ENCODE measurements around the gene ADCY1.

The ADCY1 gene

GRCh38 chr7:45594745-45595535 is 20.8 kb downstream of the ADCY1 start:
- DNase-seq, result no peak

GRCh38 chr7:45595809-45596664 is 21.9 kb downstream of the ADCY1 start:
- no peak for DNase-seq

GRCh38 chr7:45596665-45597095 is 22.5 kb downstream of the ADCY1 start:
- no peak for DNase-seq

GRCh38 chr7:45597286-45597984 is 23.3 kb downstream of the ADCY1 start:
- DNase-seq, result no peak

GRCh38 chr7:45598886-45599520 is 24.8 kb downstream of the ADCY1 start:
- no peak for DNase-seq

GRCh38 chr7:45599851-45600706 is 25.9 kb downstream of the ADCY1 start:
- DNase-seq, result no peak

GRCh38 chr7:45601094-45601493 is 26.9 kb downstream of the ADCY1 start:
- no peak for DNase-seq

- DNase-seq, result no peak
Measured at GRCh38 chr7:45601816-45602540, 27.8 kb downstream of the ADCY1 start.

- no peak for DNase-seq
Measured at GRCh38 chr7:45606050-45606449, 31.9 kb downstream of the ADCY1 start.

GRCh38 chr7:45606931-45607330 is 32.8 kb downstream of the ADCY1 start:
- no peak for DNase-seq

- no peak for DNase-seq
Measured at GRCh38 chr7:45609180-45609579, 35.0 kb downstream of the ADCY1 start.

GRCh38 chr7:45610019-45610418 is 35.9 kb downstream of the ADCY1 start:
- no peak for DNase-seq

- no peak for DNase-seq
Measured at GRCh38 chr7:45610660-45611299, 36.6 kb downstream of the ADCY1 start.

GRCh38 chr7:45617166-45617565 is 43.0 kb downstream of the ADCY1 start:
- DNase-seq, result no peak

GRCh38 chr7:45622058-45622457 is 47.9 kb downstream of the ADCY1 start:
- no peak for DNase-seq

GRCh38 chr7:45623157-45623556 is 49.0 kb downstream of the ADCY1 start:
- DNase-seq, result no peak

- no peak for DNase-seq
Measured at GRCh38 chr7:45623740-45624391, 49.7 kb downstream of the ADCY1 start.

GRCh38 chr7:45624392-45624760 is 50.2 kb downstream of the ADCY1 start:
- no peak for DNase-seq

GRCh38 chr7:45625067-45625466 is 50.9 kb downstream of the ADCY1 start:
- DNase-seq, result no peak

All from COR-L47 (cell line).